Right cardiac atrium (tissue), 5 donors: ENCODE data around the gene OR56A4. TPM values are rescaled to one million over a fixed set of nuclear protein-coding genes. Genes with fewer than 3 reads are reported as not detected.

ENCODE experiments used
- ATAC-seq, 2 donors: fragments of 200-7000 bp; cut with Tn5 transposase; one replicate each; pipeline versions ENCODE4 v1.8.0 to v1.9.1; 2020; ENCODE audit warnings: moderate library complexity in 2 of 2, mild to moderate bottlenecking in 1 of 2
- DNase-seq, 3 donors: peaks; one replicate each; pipeline ENCODE4 v3.0.0-alpha.2; 2020
- H3K27ac ChIP-seq: one replicate; pipeline ENCODE4 v1.5.1; 2013; ENCODE audit warnings: mild to moderate bottlenecking, low read length, control low read depth, moderate library complexity
- H3K27me3 ChIP-seq: one replicate; pipeline ENCODE4 v1.6.1; 2013; ENCODE audit not compliant: control insufficient read depth, insufficient read depth
- H3K4me1 ChIP-seq: one replicate; pipeline ENCODE4 v1.6.1; 2013; ENCODE audit warnings: low read length; ENCODE audit not compliant: control insufficient read depth, insufficient read depth
- H3K4me3 ChIP-seq: one replicate; pipeline ENCODE4 v1.5.1; 2013; ENCODE audit warnings: low read length, control low read depth
- H3K9me3 ChIP-seq: one replicate; pipeline ENCODE4 v1.6.1; 2013; ENCODE audit warnings: low read length; ENCODE audit not compliant: control insufficient read depth
- WGBS: extraction: QIAGEN DNeasy Blood & Tissue Kit; methylation state at CpG from one replicate; pipeline ENCODE4 v1.1.7; 2013; 5-methylcytosine and 5-hydroxymethylcytosine counted together
- intact Hi-C, 4 donors: fragments of 100-400 bp; cut with DNase I; formaldehyde crosslinking; loops; one replicate each; pipeline versions ENCODE4 v1.11.0 to v1.14.0; 2022 to 2023
- polyA plus RNA-seq: library from polyadenylated mRNA; stranded (reverse); fragments of 200-250 nt; gene quantifications from one replicate; pipeline ENCODE4 v1.2.3, GENCODE V29; 2013
- total RNA-seq, 4 donors: library from RNA; stranded (reverse); fragmentation: NEBNext Ultra II Directional; extraction: Animal tissue kit (Norgen Biotek cat#: 25700); gene quantifications; one replicate each; pipeline ENCODE4 v1.2.1, GENCODE V29; 2021
- donor health status: healthy with polysubstance abuse.
- donor health status: DM: no; HTN: yes; CAD: no.
- donor health status: DM: no; HTN: no; CAD: no.
- donor health status: DM: no; HTN: yes; CAD: no; lungs with severe emphysema.
- donor health status: DM: yes; HTN: yes; CAD: no.

Gene OR56A4
- total and polyA plus RNA-seq, 5 donors, result not detected

DNA sequence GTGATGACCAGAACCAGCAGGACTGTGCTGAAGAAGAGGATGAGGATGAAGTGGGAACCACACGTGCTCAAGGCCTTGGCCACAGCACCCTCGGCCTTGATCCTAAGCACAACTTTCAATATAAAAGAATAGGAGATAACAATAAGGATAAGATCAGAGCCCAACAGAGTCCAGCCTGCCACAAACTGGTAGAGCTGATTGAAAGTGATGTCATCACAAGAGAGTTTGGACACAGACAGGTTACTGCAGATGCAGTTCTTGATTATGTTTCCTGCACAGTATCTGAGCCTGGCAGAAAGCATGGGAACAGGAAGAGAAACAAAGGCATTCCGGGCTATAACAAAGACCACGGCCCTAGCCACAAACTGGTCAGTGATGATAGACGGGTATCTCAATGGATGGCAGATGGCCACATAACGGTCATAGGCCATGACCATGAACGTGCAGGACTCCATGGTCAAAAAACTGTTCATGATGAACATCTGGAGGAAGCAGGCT, 4.5 kb downstream of the OR56A4 start:
- Histone ChIP-seq H3K4me3 (no peak overlapping the region), H3K27me3 (no peaks in the 10 kb centered on the region), H3K27ac (no peak overlapping the region), H3K4me1 (no peaks in the 10 kb centered on the region), H3K9me3 (no peaks in the 10 kb centered on the region)
- ATAC-seq (no peak), DNase-seq (no peak)
- intact Hi-C loops, result no loop called here
- WGBS, result 51% methylated on average over 7 of the region's 7 CpGs

GRCh38 chr11:5994791-5995190, 12.0 kb downstream of the OR56A4 start:
- intact Hi-C loops, result no loop called here
- Histone ChIP-seq H3K27me3 (no peaks in the 10 kb centered on the region), H3K9me3 (no peaks in the 10 kb centered on the region), H3K4me3 (no peak overlapping the region), H3K4me1 (no peaks in the 10 kb centered on the region), H3K27ac (no peak overlapping the region)
- peak in 1 of 3 donors; percentile 41 for DNase-seq
- 88% methylated on average over 14 of the region's 14 CpGs for WGBS
- no peak for ATAC-seq

DNA sequence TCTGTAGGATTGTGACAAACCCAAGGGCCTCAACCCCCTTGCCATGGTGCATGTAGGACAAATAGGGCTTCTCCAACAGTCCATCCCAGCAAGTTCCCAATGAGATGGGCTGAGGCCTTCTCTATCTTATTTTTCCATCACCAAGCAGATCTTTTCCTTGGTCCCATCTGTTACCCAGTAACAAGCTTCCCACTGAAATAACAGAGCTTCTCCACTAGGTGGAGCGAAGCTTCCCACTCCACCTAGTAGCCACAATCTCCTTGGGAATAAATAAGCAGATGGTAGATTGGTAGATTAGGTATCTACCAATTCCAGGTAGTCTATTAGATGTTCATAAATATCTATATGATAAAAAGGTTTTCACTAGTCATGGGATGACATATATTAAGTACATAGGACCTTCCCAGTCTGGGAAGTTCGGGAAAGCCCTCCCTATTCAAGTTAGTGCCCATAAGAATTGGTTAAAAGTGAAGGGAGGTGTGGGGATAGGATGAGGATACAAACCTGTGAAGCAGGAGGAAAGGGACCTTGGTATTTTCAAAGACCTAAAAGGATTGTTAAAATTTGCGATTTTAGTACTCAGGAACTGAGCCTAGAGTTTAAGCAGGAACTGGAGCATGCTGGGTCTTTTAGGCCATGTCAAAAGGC, 14.0 kb downstream of the OR56A4 start:
- no peaks in the 10 kb centered on the region for H3K9me3 ChIP-seq
- DNase-seq (no peak), ATAC-seq (no peak)
- intact Hi-C loops, result no loop called here
- H3K27ac ChIP-seq, result no peak overlapping the region
- H3K27me3 ChIP-seq, result no peaks in the 10 kb centered on the region
- WGBS, result 60% methylated on average over 3 of the region's 3 CpGs
- no peak overlapping the region for H3K4me3 ChIP-seq
- no peaks in the 10 kb centered on the region for H3K4me1 ChIP-seq

GRCh38 chr11:5992150-5992549, 14.6 kb downstream of the OR56A4 start:
- intact Hi-C loops, result no loop called here
- WGBS, result 61% methylated on average over 3 of the region's 3 CpGs
- peak in 1 of 2 donors; percentile 80 for ATAC-seq

DNA sequence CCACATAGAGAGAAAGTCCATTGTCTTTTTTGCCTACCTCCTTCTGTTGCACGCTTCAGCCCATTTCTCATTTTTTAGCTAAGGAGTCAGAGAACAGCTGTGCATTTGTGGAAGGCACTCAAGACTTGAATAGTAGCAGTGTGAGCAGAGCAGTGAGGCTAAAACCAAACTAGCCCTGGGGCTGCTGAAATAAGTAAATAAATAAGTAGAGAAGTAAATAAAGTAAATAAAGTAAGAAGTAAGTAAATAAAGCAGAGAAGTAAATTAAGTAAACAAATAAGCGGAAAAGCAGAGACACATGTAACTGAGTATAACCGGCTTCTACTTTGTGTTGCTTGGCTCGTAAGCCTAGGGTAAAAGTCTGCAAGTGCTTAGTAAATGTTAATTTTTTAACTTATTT, 17.5 kb downstream of the OR56A4 start:
- intact Hi-C loops, result no loop called here
- no peaks in the 10 kb centered on the region for H3K9me3 ChIP-seq
- no peaks in the 10 kb centered on the region for H3K4me1 ChIP-seq
- H3K4me3 ChIP-seq, result no peak overlapping the region
- ATAC-seq, result no peak
- no peak overlapping the region for H3K27ac ChIP-seq
- no peak for DNase-seq
- no peaks in the 10 kb centered on the region for H3K27me3 ChIP-seq
- 87% methylated on average over 4 of the region's 4 CpGs for WGBS

More at GRCh38 chr11:5992150-5992549, 14.6 kb downstream of the OR56A4 start:
- Histone ChIP-seq H3K4me3 (no peak overlapping the region), H3K27me3 (no peaks in the 10 kb centered on the region), H3K4me1 (no peaks in the 10 kb centered on the region), H3K27ac (no peak overlapping the region), H3K9me3 (no peaks in the 10 kb centered on the region)
- DNase-seq, result no peak

DNA sequence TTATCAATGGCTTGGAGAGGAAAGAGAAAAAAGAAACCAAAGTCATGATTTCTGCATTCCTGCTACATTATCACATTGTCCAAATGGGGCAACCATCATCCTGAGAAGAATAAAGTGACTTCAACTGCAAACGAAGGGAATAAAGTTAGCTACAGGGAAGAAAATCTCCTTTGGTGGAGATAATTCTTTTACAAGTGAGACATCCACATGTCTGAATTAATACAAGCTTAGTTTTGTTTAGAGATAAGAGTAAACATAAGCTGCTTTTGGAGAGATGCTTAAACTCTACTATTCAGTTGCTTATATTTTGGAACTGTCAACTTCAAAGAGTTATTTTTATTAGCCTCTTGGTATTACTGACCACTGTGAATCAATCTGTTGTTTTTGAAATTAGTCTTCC, 19.9 kb downstream of the OR56A4 start, which contains the start of gene OR52L1:
Gene OR52L1, minus strand, starts transcription at position 101 of the 400 bp plus-strand sequence. Its CDS starts 55 bp downstream, at position 46.
- Histone ChIP-seq H3K27me3 (no peaks in the 10 kb centered on the region), H3K27ac (no peak within 1 kb of the TSS), H3K9me3 (no peaks in the 10 kb centered on the region), H3K4me3 (no peak within 1 kb of the TSS), H3K4me1 (no peaks in the 10 kb centered on the region)
- ATAC-seq (no peak), DNase-seq (no peak)
- 52% methylated on average over 1 of the region's 1 CpG for WGBS
- intact Hi-C loops, result no loop called here

DNA sequence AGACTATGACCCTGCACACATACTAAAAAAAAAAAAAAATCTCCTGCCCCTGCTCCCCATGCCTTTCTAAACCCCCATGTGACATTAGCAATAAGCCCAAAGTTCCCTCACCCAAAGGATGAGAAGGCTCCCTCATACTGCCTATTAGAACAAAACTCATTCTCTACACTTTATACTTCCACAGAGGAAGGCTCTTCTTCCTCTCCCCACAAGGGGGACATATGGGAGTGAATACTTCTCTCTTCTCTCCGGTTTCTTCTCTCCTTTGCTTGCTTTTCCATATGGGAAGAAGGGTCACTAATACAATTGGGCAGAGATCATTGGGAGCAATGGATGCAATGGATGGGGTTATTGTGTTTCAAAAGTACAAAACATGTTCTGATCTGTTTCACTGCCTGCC, 23.3 kb downstream of the OR56A4 start:
- no peaks in the 10 kb centered on the region for H3K4me1 ChIP-seq
- no peaks in the 10 kb centered on the region for H3K9me3 ChIP-seq
- H3K4me3 ChIP-seq, result no peak overlapping the region
- H3K27me3 ChIP-seq, result no peaks in the 10 kb centered on the region
- WGBS, result 29% methylated on average over 1 of the region's 1 CpG
- intact Hi-C loops, result no loop called here
- H3K27ac ChIP-seq, result no peak overlapping the region
- no peak for ATAC-seq
- no peak for DNase-seq

DNA sequence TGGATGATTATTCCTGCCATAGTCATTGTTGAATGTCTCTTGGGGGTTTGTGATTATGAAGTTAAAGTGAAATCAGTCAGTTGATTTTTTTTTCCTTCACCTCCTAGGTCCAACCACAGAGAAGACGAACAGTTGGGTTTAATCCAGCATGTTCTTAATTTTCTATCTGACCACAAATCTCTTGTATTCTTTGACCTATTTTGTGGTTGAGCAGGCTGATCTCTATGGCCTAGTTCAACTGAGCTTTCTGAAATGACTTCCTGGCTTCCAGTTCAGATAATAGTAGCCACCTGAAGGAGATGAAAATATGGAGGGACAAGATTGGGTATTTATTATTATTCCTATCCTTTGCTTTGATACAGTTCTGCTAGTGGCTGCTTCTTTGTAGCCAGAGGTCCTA, 33.2 kb downstream of the OR56A4 start:
- no peak overlapping the region for H3K4me3 ChIP-seq
- H3K27me3 ChIP-seq, result no peaks in the 10 kb centered on the region
- H3K9me3 ChIP-seq, result no peaks in the 10 kb centered on the region
- intact Hi-C loops, result no loop called here
- DNase-seq, result no peak
- H3K27ac ChIP-seq, result no peak overlapping the region
- 63% methylated on average over 1 of the region's 1 CpG for WGBS
- H3K4me1 ChIP-seq, result no peaks in the 10 kb centered on the region
- ATAC-seq, result no peak

- intact Hi-C loops, result no loop called here
- ATAC-seq, result no peak
Measured at GRCh38 chr11:5968394-5968793, 38.4 kb downstream of the OR56A4 start, which contains the start of gene OR56A5. Gene OR56A5, minus strand, starts transcription at chr11:5968494. Its CDS starts 0 bp downstream, at chr11:5968494.

DNA sequence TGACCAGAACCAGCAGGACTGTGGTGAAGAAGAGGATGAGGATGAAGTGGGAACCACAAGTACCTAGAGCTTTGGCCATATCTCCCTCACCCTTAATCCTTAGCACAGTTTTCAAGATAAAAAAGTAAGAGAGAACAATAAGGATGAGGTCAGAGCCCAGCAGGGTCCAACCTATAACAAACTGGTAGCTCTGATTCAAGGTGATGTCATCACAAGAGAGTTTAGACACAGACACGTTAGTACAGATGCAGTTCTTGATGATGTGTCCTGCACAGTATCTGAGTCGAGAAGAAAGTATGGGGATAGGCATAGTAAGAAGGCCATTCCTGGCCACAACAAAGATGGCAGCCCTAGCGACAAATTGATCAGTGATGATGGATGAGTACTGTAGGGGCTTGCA, 39.0 kb downstream of the OR56A4 start:
- Histone ChIP-seq H3K9me3 (peaks cover 3% of the 10 kb centered on the region), H3K4me1 (no peaks in the 10 kb centered on the region), H3K27me3 (no peaks in the 10 kb centered on the region), H3K4me3 (no peak overlapping the region), H3K27ac (no peak overlapping the region)
- 54% methylated on average over 3 of the region's 3 CpGs for WGBS
- DNase-seq (no peak), ATAC-seq (no peak)
- intact Hi-C loops, result no loop called here

More at GRCh38 chr11:5968394-5968793, 38.4 kb downstream of the OR56A4 start, which contains the start of gene OR56A5:
- DNase-seq, result no peak
- no peaks in the 10 kb centered on the region for H3K4me1 ChIP-seq
- no peak within 1 kb of the TSS for H3K27ac ChIP-seq
- no peak within 1 kb of the TSS for H3K4me3 ChIP-seq
- no peaks in the 10 kb centered on the region for H3K27me3 ChIP-seq
- H3K9me3 ChIP-seq, result peaks cover 3% of the 10 kb centered on the region

- H3K27me3 ChIP-seq, result no peaks in the 10 kb centered on the region
- ATAC-seq, result no peak
- 64% methylated on average over 2 of the region's 2 CpGs for WGBS
- intact Hi-C loops, result no loop called here
- no peak overlapping the region for H3K4me3 ChIP-seq
- no peak for DNase-seq
- no peak overlapping the region for H3K27ac ChIP-seq
- H3K9me3 ChIP-seq, result peaks cover 3% of the 10 kb centered on the region
- H3K4me1 ChIP-seq, result no peaks in the 10 kb centered on the region
Measured at GRCh38 chr11:5966958-5967357, 39.8 kb downstream of the OR56A4 start.
